ENCODE measurements around the gene TMEM250.

Gene TMEM250

GRCh38 chr9:136093995-136094881 is 24.4 kb downstream of the TMEM250 start:
- no peak for DNase-seq

GRCh38 chr9:136093346-136093986 is 25.2 kb downstream of the TMEM250 start:
- no peak for DNase-seq

GRCh38 chr9:136092741-136093140 is 25.9 kb downstream of the TMEM250 start:
- DNase-seq, result no peak

GRCh38 chr9:136092353-136092650 is 26.4 kb downstream of the TMEM250 start:
- DNase-seq, result no peak

- DNase-seq, result no peak
Observed at GRCh38 chr9:136091582-136092352, 26.9 kb downstream of the TMEM250 start.

- DNase-seq, result no peak
Observed at GRCh38 chr9:136090768-136091581, 27.7 kb downstream of the TMEM250 start.

GRCh38 chr9:136090056-136090735 is 28.5 kb downstream of the TMEM250 start:
- no peak for DNase-seq

- DNase-seq, result no peak
Observed at GRCh38 chr9:136089697-136090045, 29.0 kb downstream of the TMEM250 start.

- DNase-seq, result no peak
Observed at GRCh38 chr9:136088939-136089696, 29.6 kb downstream of the TMEM250 start.

- no peak for DNase-seq
Observed at GRCh38 chr9:136088481-136088938, 30.2 kb downstream of the TMEM250 start.

GRCh38 chr9:136087741-136088480 is 30.8 kb downstream of the TMEM250 start:
- no peak for DNase-seq

- no peak for DNase-seq
Observed at GRCh38 chr9:136086951-136087740, 31.5 kb downstream of the TMEM250 start.

- no peak for DNase-seq
Observed at GRCh38 chr9:136086213-136086881, 32.3 kb downstream of the TMEM250 start.

GRCh38 chr9:136085815-136086212 is 32.9 kb downstream of the TMEM250 start:
- no peak for DNase-seq

- no peak for DNase-seq
Observed at GRCh38 chr9:136084063-136084944, 34.4 kb downstream of the TMEM250 start.

GRCh38 chr9:136083558-136084062 is 35.1 kb downstream of the TMEM250 start:
- no peak for DNase-seq

- DNase-seq, result no peak
Observed at GRCh38 chr9:136082496-136083361, 35.9 kb downstream of the TMEM250 start.

Measured in NCI-H2227 treated with DMSO at 0.1 percent for 48 hours (cell line).